Transverse colon (tissue), 4 donors: ENCODE data around the gene IQSEC3. TPM values are rescaled to one million over a fixed set of nuclear protein-coding genes. Genes with fewer than 3 reads are reported as not detected.
A peak's percentile ranks its signal among the peaks of the same experiment; 100 is the strongest.

ENCODE experiments used
- DNase-seq: peaks from one replicate; pipeline ENCODE4 v3.0.0-alpha.2; 2019
- H3K27ac ChIP-seq, 4 donors: fragments of 200-600 bp; sonication (generic); 2 replicates each; pipeline ENCODE4 v1.5.1; 2016 to 2018; ENCODE audit warnings: inconsistent platforms in 4 of 4
- H3K27me3 ChIP-seq: fragments of 200-600 bp; sonication (generic); 2 replicates; pipeline ENCODE4 v1.5.1; 2017; ENCODE audit warnings: inconsistent platforms
- H3K36me3 ChIP-seq, 4 donors: fragments of 200-600 bp; sonication (generic); 2 replicates each; pipeline ENCODE4 v1.5.1; 2017 to 2019; ENCODE audit warnings: inconsistent platforms in 4 of 4
- H3K4me1 ChIP-seq, 4 donors: fragments of 200-600 bp; sonication (generic); 2 replicates each; pipeline ENCODE4 v1.5.1; 2017 to 2020; ENCODE audit warnings: inconsistent platforms in 4 of 4
- H3K4me3 ChIP-seq, 4 donors: fragments of 200-600 bp; sonication (generic); 1 replicate in 1 of 4; 2 replicates in 3 of 4; pipeline versions ENCODE4 v1.5.1 to v1.6.1; 2017 to 2019; ENCODE audit warnings: inconsistent platforms in 4 of 4
- H3K9me3 ChIP-seq, 2 donors: fragments of 200-600 bp; sonication (generic); 2 replicates each; pipeline ENCODE4 v1.5.1; 2017 to 2019; ENCODE audit warnings: inconsistent platforms in 2 of 2
- EP300 ChIP-seq: sonication (generic); formaldehyde crosslinking; IDR thresholded peaks from one replicate; pipeline ENCODE4 v1.6.1; 2017; ENCODE audit warnings: antibody characterized with exemption, low read depth
- POLR2A ChIP-seq: fragments of 450-650 bp; IDR thresholded peaks from one replicate; pipeline ENCODE4 v1.6.1; 2016; ENCODE audit warnings: antibody characterized with exemption, mild to moderate bottlenecking, moderate library complexity
- POLR2AphosphoS5 ChIP-seq, 3 donors: sonication (generic); formaldehyde crosslinking; IDR thresholded peaks; one replicate each; pipeline ENCODE4 v1.6.1; 2016; ENCODE audit warnings: antibody characterized with exemption in 3 of 3
- WGBS, 2 donors: methylation state at CpG; one replicate each; pipeline ENCODE4 v1.1.5; 2018; ENCODE audit warnings: low coverage in 1 of 2; 5-methylcytosine and 5-hydroxymethylcytosine counted together
- in situ Hi-C, 4 donors: fragments of 200-750 bp; cut with MboI; loops; one replicate each; pipeline versions ENCODE4 v1.15.0 to v1.15.1; 2017; ENCODE audit warnings: low sequenced_read_pairs in 3 of 4, low pct_ligation_motif_present in 1 of 4, low pct_unique_long_range_greater_than_20kb in 1 of 4
- intact Hi-C: fragments of 100-400 bp; cut with DNase I; formaldehyde crosslinking; loops from one replicate; pipeline ENCODE4 v1.15.1; 2023; ENCODE audit warnings: low total_unique reads
- total RNA-seq, 4 donors: library from RNA; depleted of rRNA; stranded (reverse); fragments of >200 nt; gene quantifications; one replicate each; pipeline ENCODE4 v1.1.0, GENCODE V29; 2016
- TF ChIP-seq, protein P1 (sequence below), 5 experiments: fragments of 200-600 bp in 3 of 5; fragments of 450-650 bp in 2 of 5; sonication (generic) in 3 of 5; IDR thresholded peaks; 1 replicate in 2 of 5; 2 replicates in 3 of 5; pipeline ENCODE4 v1.5.1; 2016 to 2017; ENCODE audit warnings: antibody characterized with exemption in 5 of 5, inconsistent platforms in 3 of 5, mild to moderate bottlenecking in 2 of 5, moderate library complexity in 1 of 5

Gene IQSEC3
- total RNA-seq, 4 donors from 2014 or later, result 0.16 to 35.4 (median 0.27) TPM; not detected in 1

DNA sequence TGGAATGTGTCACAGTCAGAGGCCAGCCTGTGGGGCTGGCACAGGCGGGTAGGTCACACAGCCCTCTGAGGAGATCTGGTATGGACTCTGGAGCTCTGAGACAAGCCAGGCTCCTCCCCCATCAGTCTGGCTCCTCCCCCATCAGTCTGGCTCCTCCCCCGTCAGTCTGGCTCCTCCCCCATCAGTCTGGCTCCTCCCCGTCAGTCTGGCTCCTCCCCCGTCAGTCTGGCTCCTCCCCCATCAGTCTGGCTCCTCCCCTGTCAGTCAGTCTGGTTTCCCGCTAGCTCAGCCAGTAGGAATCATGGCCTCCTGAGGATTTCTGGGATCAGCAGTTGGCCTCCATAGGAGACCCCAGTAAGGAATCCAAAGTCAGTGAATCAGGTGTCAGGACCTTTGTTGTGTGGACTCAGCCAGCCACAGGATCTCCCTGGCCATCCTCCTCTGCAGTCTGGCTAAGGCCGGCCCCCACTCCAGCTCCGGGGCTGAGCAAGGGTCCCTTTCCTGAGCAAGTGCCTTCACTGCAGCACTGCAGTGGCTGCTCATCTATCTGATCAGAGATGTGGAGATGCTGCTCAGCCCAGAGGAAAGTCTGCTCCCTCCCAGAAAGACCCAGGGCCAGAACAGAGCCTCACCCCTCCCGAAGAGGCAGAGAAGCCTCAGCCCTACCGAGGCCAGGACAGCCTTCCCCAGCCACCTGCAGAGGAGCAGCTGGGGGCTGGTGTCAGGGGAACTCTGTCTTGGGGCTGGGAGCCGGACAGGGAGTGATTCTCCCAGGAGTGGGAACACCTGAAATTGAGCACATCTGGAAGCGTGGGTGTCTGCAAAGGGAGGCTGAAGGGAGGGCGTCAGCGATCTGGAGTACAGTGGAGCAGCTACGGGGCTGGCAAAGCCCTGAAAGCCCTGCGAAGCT lies 35.7 kb downstream of the IQSEC3 start:
- Histone ChIP-seq H3K9me3 (no peaks in the 10 kb centered on the region), H3K27ac (no peak overlapping the region), H3K27me3 (peaks cover 73% of the 10 kb centered on the region), H3K4me3 (no peak overlapping the region), H3K4me1 (peaks cover 0 to 8% (median 0%) of the 10 kb centered on the region in 4 donors), H3K36me3 (no peaks in the 10 kb centered on the region)
- WGBS, 2 donors, result 50 to 74% methylated on average over 2 to 15 of the region's 15 CpGs
- in situ Hi-C loops (no loop called here), intact Hi-C loops (no loop called here)
- DNase-seq, result no peak
- TF ChIP-seq EP300, result no peak
- no peak for TF ChIP-seq POLR2AphosphoS5 (IDR thresholded peaks at IDR 0.05)
- no peak for TF ChIP-seq POLR2A
- TF ChIP-seq, protein P1, sequence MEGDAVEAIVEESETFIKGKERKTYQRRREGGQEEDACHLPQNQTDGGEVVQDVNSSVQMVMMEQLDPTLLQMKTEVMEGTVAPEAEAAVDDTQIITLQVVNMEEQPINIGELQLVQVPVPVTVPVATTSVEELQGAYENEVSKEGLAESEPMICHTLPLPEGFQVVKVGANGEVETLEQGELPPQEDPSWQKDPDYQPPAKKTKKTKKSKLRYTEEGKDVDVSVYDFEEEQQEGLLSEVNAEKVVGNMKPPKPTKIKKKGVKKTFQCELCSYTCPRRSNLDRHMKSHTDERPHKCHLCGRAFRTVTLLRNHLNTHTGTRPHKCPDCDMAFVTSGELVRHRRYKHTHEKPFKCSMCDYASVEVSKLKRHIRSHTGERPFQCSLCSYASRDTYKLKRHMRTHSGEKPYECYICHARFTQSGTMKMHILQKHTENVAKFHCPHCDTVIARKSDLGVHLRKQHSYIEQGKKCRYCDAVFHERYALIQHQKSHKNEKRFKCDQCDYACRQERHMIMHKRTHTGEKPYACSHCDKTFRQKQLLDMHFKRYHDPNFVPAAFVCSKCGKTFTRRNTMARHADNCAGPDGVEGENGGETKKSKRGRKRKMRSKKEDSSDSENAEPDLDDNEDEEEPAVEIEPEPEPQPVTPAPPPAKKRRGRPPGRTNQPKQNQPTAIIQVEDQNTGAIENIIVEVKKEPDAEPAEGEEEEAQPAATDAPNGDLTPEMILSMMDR (IDR thresholded peaks at IDR 0.05), result no peak

DNA sequence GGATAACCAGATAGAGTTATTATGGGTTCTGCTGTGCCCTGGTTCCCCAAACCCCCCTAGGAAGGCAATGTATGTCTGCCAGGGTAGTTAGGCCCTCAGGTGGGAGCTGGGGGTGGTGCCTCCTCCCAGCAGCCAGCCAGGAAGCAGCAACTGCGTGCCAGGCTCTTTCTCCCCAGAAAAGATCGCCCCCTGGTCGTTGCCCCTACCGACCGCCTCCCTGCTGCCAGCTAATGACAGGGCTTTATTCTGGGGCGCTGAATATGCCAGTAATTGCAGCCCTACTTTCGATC lies 36.3 kb downstream of the IQSEC3 start:
- H3K4me1 ChIP-seq, result peaks cover 0 to 10% (median 0%) of the 10 kb centered on the region in 4 donors
- H3K27me3 ChIP-seq, result peaks cover 67% of the 10 kb centered on the region
- WGBS, 2 donors, result 40 to 78% methylated on average over 1 to 7 of the region's 7 CpGs
- DNase-seq, result no peak
- H3K36me3 ChIP-seq, result no peaks in the 10 kb centered on the region
- no peak overlapping the region for H3K27ac ChIP-seq
- H3K9me3 ChIP-seq, result no peaks in the 10 kb centered on the region
- H3K4me3 ChIP-seq, result no peak overlapping the region
- intact Hi-C loops (no loop called here), in situ Hi-C loops (no loop called here)
- TF ChIP-seq EP300, result no peak
- no peak for TF ChIP-seq POLR2AphosphoS5 (IDR thresholded peaks at IDR 0.05)
- TF ChIP-seq, protein P1 (IDR thresholded peaks at IDR 0.05), result no peak
- no peak for TF ChIP-seq POLR2A

DNA sequence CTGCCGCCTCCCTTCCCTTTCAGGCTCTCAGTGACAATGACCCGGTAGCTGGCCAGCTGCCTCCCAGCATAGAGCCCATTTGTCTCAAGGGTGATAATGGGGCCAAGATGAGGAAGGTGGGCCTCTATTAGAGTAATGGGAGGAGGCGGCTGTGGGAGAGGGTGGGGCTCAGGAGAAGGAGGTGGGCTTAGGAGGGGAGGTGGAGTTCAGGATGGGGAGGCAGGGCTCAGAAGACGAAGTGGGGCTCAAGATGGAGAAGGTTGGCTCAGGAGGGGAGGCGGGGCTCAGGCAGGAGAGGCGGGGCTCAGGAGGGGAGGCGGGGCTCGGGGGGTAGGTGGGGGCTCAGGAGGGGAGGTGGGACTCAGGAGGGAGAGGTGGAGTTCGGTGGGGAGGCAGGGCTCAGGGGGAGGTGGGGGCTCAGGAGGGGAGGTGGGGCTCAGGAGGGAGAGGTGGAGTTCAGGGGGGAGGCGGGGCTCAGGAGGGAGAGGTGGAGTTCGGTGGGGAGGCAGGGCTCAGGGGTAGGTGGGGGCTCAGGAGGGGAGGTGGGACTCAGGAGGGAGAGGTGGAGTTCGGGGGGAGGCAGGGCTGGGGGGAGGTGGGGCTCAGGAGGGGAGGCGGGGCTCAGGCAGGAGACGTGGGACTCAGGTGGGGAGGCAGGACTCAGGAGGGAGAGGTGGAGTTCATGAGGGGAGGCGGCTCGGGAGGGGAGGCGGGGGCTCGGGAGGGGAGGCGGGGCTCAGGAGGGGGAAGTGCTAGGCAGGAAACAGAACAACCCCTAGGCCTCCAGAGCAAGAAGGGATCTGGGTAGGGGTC lies 36.8 kb downstream of the IQSEC3 start:
- WGBS, 2 donors, result 71% methylated on average over 2 to 8 of the region's 19 CpGs
- Histone ChIP-seq H3K4me1 (peaks cover 0 to 14% (median 0%) of the 10 kb centered on the region in 4 donors), H3K27me3 (peaks cover 62% of the 10 kb centered on the region), H3K27ac (no peak overlapping the region), H3K36me3 (no peaks in the 10 kb centered on the region), H3K9me3 (no peaks in the 10 kb centered on the region), H3K4me3 (no peak overlapping the region)
- in situ Hi-C loops (no loop called here), intact Hi-C loops (no loop called here)
- TF ChIP-seq, protein P1 (IDR thresholded peaks at IDR 0.05), result no peak
- TF ChIP-seq EP300 (no peak), POLR2A (no peak), POLR2AphosphoS5 (IDR thresholded peaks at IDR 0.05) (no peak)
- no peak for DNase-seq

DNA sequence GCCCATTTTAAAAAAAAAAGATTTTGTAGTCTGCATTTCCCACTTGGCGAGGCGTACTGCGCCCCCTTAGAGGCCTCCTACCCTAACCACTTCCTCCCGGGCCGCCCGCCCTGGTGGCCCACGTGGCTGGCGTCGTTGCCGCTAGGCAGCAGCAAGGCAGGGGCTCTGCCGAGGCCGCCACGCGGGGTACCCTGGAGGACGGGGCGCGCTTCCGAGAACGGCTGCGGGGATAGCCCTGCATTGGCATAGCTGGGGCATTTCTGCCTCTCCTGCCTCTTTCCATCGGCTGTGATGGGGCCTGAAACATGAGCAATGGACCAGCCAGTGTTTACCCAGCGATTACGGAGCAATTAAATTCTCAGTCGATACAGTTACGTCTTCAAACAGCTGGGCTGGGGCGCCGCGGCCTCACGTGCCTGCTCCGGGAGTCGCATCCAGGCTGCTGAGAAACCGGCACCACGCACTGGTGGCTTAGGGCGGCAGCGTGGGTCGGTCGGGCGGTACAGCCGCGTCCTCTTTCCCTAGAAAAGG lies 38.0 kb downstream of the IQSEC3 start:
- Histone ChIP-seq H3K27ac (no peak overlapping the region), H3K4me1 (peaks cover 0 to 18% (median 0%) of the 10 kb centered on the region in 4 donors), H3K27me3 (peaks cover 49% of the 10 kb centered on the region), H3K4me3 (no peak overlapping the region), H3K9me3 (no peaks in the 10 kb centered on the region), H3K36me3 (no peaks in the 10 kb centered on the region)
- WGBS, 2 donors, result 44% methylated on average over 40 of the region's 40 CpGs; no CpG with 5 or more reads in 1 of the 2 donors
- intact Hi-C loops (no loop called here), in situ Hi-C loops (no loop called here)
- peak; percentile 26 for DNase-seq
- TF ChIP-seq, protein P1 (IDR thresholded peaks at IDR 0.05), result no peak
- TF ChIP-seq POLR2AphosphoS5 (IDR thresholded peaks at IDR 0.05) (no peak), POLR2A (no peak), EP300 (no peak)
